ENCODE measurements around the gene FRMD4A.
A peak's percentile ranks its signal among the peaks of the same experiment; 100 is the strongest.
"Not testable (repeated sequence)": the region's sequence is repeated elsewhere in the genome, so short reads cannot be mapped to it uniquely, and the experiment has no call there.

Gene FRMD4A

GRCh38 chr10:14291296-14291695 is 39.4 kb downstream of the FRMD4A start:
- DNase-seq, result no peak

- DNase-seq, result no peak
Measured at GRCh38 chr10:14285941-14286560, 44.7 kb downstream of the FRMD4A start.

GRCh38 chr10:14282276-14282675 is 48.4 kb downstream of the FRMD4A start:
- DNase-seq, result no peak

GRCh38 chr10:14278533-14278932 is 52.2 kb downstream of the FRMD4A start:
- no peak for DNase-seq

- no peak for DNase-seq
Measured at GRCh38 chr10:14276210-14276609, 54.5 kb downstream of the FRMD4A start.

- DNase-seq, result no peak
Measured at GRCh38 chr10:14271621-14272020, 59.1 kb downstream of the FRMD4A start.

GRCh38 chr10:14270370-14270769 is 60.4 kb downstream of the FRMD4A start:
- no peak for DNase-seq

- no peak for DNase-seq
Measured at GRCh38 chr10:14265709-14266108, 65.0 kb downstream of the FRMD4A start.

- no peak for DNase-seq
Measured at GRCh38 chr10:14262836-14263425, 67.8 kb downstream of the FRMD4A start.

- no peak for DNase-seq
Measured at GRCh38 chr10:14261336-14261735, 69.4 kb downstream of the FRMD4A start.

GRCh38 chr10:14259696-14260566 is 70.8 kb downstream of the FRMD4A start:
- no peak for DNase-seq

- DNase-seq, result no peak
Measured at GRCh38 chr10:14254368-14254767, 76.4 kb downstream of the FRMD4A start.

- no peak for DNase-seq
Measured at GRCh38 chr10:14253711-14254110, 77.0 kb downstream of the FRMD4A start.

GRCh38 chr10:14253079-14253478 is 77.6 kb downstream of the FRMD4A start:
- no peak for DNase-seq

- DNase-seq, result no peak
Measured at GRCh38 chr10:14250496-14251076, 80.1 kb downstream of the FRMD4A start.

GRCh38 chr10:14247377-14248116 is 83.2 kb downstream of the FRMD4A start:
- DNase-seq, result peak; percentile 69

- DNase-seq, result no peak
Measured at GRCh38 chr10:14244801-14245211, 85.9 kb downstream of the FRMD4A start.

- no peak for DNase-seq
Measured at GRCh38 chr10:14244147-14244546, 86.6 kb downstream of the FRMD4A start.

- no peak for DNase-seq
Measured at GRCh38 chr10:14243221-14243620, 87.5 kb downstream of the FRMD4A start.

GRCh38 chr10:14241196-14241595 is 89.5 kb downstream of the FRMD4A start:
- DNase-seq, result no peak

- DNase-seq, result peak; percentile 41
Measured at GRCh38 chr10:14240253-14241189, 90.2 kb downstream of the FRMD4A start.

- not testable (repeated sequence) for DNase-seq
Measured at GRCh38 chr10:14238659-14239058, 92.1 kb downstream of the FRMD4A start.
